HFFc6 (cell line): Measurements from ENCODE around the gene NCR3LG1. TPM values are rescaled to one million over a fixed set of nuclear protein-coding genes. Genes with fewer than 3 reads are reported as not detected.
A peak's percentile ranks its signal among the peaks of the same experiment; 100 is the strongest.

Experiments
- DNase-seq: peaks from one replicate; pipeline ENCODE4 v3.0.0-alpha.2; 2018
- H3K27ac Mint-ChIP-seq: 2 replicates; pipeline ENCODE4 v1.8.0; 2020; ENCODE audit warnings: mild to moderate bottlenecking, mixed read lengths
- H3K27me3 Mint-ChIP-seq: 2 replicates; pipeline ENCODE4 v1.8.0; 2021; ENCODE audit warnings: mild to moderate bottlenecking, moderate library complexity, mixed read lengths; ENCODE audit not compliant: insufficient read depth
- H3K36me3 Mint-ChIP-seq: 2 replicates; pipeline ENCODE4 v1.8.0; 2021; ENCODE audit warnings: low read depth, mixed read lengths
- H3K4me1 Mint-ChIP-seq: 2 replicates; pipeline ENCODE4 v1.8.0; 2020; ENCODE audit warnings: low read depth, mixed read lengths
- H3K4me3 Mint-ChIP-seq: 2 replicates; pipeline ENCODE4 v1.8.0; 2020; ENCODE audit warnings: mild to moderate bottlenecking, moderate library complexity, mixed read lengths
- H3K9me3 Mint-ChIP-seq: 2 replicates; pipeline ENCODE4 v1.8.0; 2020; ENCODE audit warnings: mild to moderate bottlenecking, mixed read lengths
- CTCF ChIP-seq: fragments of 200-600 bp; sonication (generic); IDR thresholded peaks from 2 replicates; pipeline ENCODE4 v1.5.0; 2021; ENCODE audit warnings: antibody characterized with exemption, mild to moderate bottlenecking
- total RNA-seq, 6 experiments: library from RNA; stranded (reverse); fragmentation: NEBNext Ultra II Directional; extraction: Animal tissue kit (Norgen Biotek cat#: 25700); gene quantifications; 2 replicates in 1 of 6; 3 replicates in 5 of 6; pipeline ENCODE4 v1.2.3, GENCODE V29; 2021

Gene NCR3LG1
- total RNA-seq, 6 experiments from 2014 or later: 2.2 to 3.4 (median 2.5) TPM

- H3K4me1 Mint-ChIP-seq: no peaks in the 10 kb centered on the region
- no peaks in the 10 kb centered on the region for H3K9me3 Mint-ChIP-seq
- peak; percentile 37 for TF ChIP-seq CTCF
- H3K36me3 Mint-ChIP-seq: peaks cover 22% of the 10 kb centered on the region
- H3K27me3 Mint-ChIP-seq: no peaks in the 10 kb centered on the region
- no peak overlapping the region for H3K27ac Mint-ChIP-seq
- H3K4me3 Mint-ChIP-seq: no peak overlapping the region
- DNase-seq: no peak
Measured at GRCh38 chr11:17328871-17329494, 22.6 kb upstream of the NCR3LG1 start.

- Mint-ChIP-seq H3K27ac (no peak overlapping the region), H3K36me3 (peaks cover 5% of the 10 kb centered on the region; the same call in 1 of the 2 replicates), H3K4me1 (no peaks in the 10 kb centered on the region), H3K4me3 (no peak overlapping the region), H3K9me3 (no peaks in the 10 kb centered on the region), H3K27me3 (no peaks in the 10 kb centered on the region)
- no peak for DNase-seq
- TF ChIP-seq CTCF: no peak
Measured at GRCh38 chr11:17331669-17332068, 19.9 kb upstream of the NCR3LG1 start.

GRCh38 chr11:17333799-17334586 lies 17.6 kb upstream of the NCR3LG1 start:
- no peaks in the 10 kb centered on the region for H3K36me3 Mint-ChIP-seq

GRCh38 chr11:17343257-17343656 lies 8.3 kb upstream of the NCR3LG1 start:
- Mint-ChIP-seq H3K4me3 (no peak overlapping the region), H3K27me3 (no peaks in the 10 kb centered on the region; the same call in 1 of the 2 replicates), H3K27ac (peak overlapping the region; percentile 77), H3K4me1 (peaks cover 18% of the 10 kb centered on the region), H3K36me3 (peaks cover 4% of the 10 kb centered on the region; the same call in 1 of the 2 replicates), H3K9me3 (no peaks in the 10 kb centered on the region)
- no peak for TF ChIP-seq CTCF
- DNase-seq: no peak

More at GRCh38 chr11:17333799-17334586, 17.6 kb upstream of the NCR3LG1 start:
- no peak overlapping the region for H3K27ac Mint-ChIP-seq
- H3K27me3 Mint-ChIP-seq: no peaks in the 10 kb centered on the region
- no peak for TF ChIP-seq CTCF
- no peak for DNase-seq
- H3K4me3 Mint-ChIP-seq: no peak overlapping the region
- no peaks in the 10 kb centered on the region for H3K4me1 Mint-ChIP-seq
- no peaks in the 10 kb centered on the region for H3K9me3 Mint-ChIP-seq

- no peak for TF ChIP-seq CTCF
- peaks cover 18% of the 10 kb centered on the region for H3K4me1 Mint-ChIP-seq
- H3K27ac Mint-ChIP-seq: peak overlapping the region; percentile 77
- no peaks in the 10 kb centered on the region; the same call in 1 of the 2 replicates for H3K27me3 Mint-ChIP-seq
- H3K4me3 Mint-ChIP-seq: peak overlapping the region; percentile 43
- DNase-seq: peak; percentile 85
- H3K9me3 Mint-ChIP-seq: no peaks in the 10 kb centered on the region
- H3K36me3 Mint-ChIP-seq: peaks cover 4% of the 10 kb centered on the region; the same call in 1 of the 2 replicates
Measured at GRCh38 chr11:17343907-17344306, 7.7 kb upstream of the NCR3LG1 start.
